H9 (cell line): Measurements from ENCODE around the gene SYNE2. TPM values are rescaled to one million over a fixed set of nuclear protein-coding genes. Genes with fewer than 3 reads are reported as not detected.

Experiments used
- DNase-seq: peaks from one replicate; pipeline ENCODE4 v3.0.0-alpha.2; 2017
- H2AFZ ChIP-seq: one replicate; pipeline ENCODE4 v1.6.1; 2013; ENCODE audit warnings: mild to moderate bottlenecking, low read length, control low read depth, moderate library complexity
- H2AK5ac ChIP-seq: 2 replicates; pipeline ENCODE4 v1.6.1; 2013; ENCODE audit warnings: low read length, control low read depth, mixed read lengths; ENCODE audit not compliant: insufficient read length
- H2BK120ac ChIP-seq: one replicate; pipeline ENCODE4 v1.6.1; 2013; ENCODE audit warnings: low read depth, mild to moderate bottlenecking, low read length, control low read depth, inconsistent platforms; ENCODE audit not compliant: poor library complexity, severe bottlenecking
- H2BK12ac ChIP-seq: 2 replicates; pipeline ENCODE4 v1.6.1; 2013; ENCODE audit warnings: low read length, control low read depth, mixed read lengths, low read depth; ENCODE audit not compliant: insufficient read length
- H2BK15ac ChIP-seq: 2 replicates; pipeline ENCODE4 v1.6.1; 2013; ENCODE audit warnings: low read depth, low read length, control low read depth
- H2BK20ac ChIP-seq: one replicate; pipeline ENCODE4 v1.6.1; 2013; ENCODE audit warnings: low read depth, mild to moderate bottlenecking, low read length, control low read depth, inconsistent platforms; ENCODE audit not compliant: poor library complexity, severe bottlenecking
- H2BK5ac ChIP-seq: 2 replicates; pipeline ENCODE4 v1.6.1; 2013; ENCODE audit warnings: low read length, control low read depth, mixed read lengths; ENCODE audit not compliant: insufficient read length
- H3K14ac ChIP-seq: 2 replicates; pipeline ENCODE4 v1.6.1; 2013; ENCODE audit warnings: low read length, control low read depth; ENCODE audit not compliant: insufficient read depth
- H3K18ac ChIP-seq: 2 replicates; pipeline ENCODE4 v1.6.1; 2013; ENCODE audit warnings: low read depth, mild to moderate bottlenecking, mixed read lengths, low read length, control low read depth; ENCODE audit not compliant: insufficient read length
- H3K23ac ChIP-seq: 2 replicates; pipeline ENCODE4 v1.6.1; 2013; ENCODE audit warnings: low read length, control low read depth, mixed read lengths, low read depth; ENCODE audit not compliant: insufficient read length
- H3K23me2 ChIP-seq: 2 replicates; pipeline ENCODE4 v1.6.1; 2013; ENCODE audit warnings: low read depth, mild to moderate bottlenecking, mixed read lengths, low read length, control low read depth; ENCODE audit not compliant: insufficient read length, poor library complexity, severe bottlenecking
- H3K27ac ChIP-seq: 2 replicates; pipeline ENCODE4 v1.5.1; 2013; ENCODE audit warnings: low read length, control low read depth, mixed read lengths, low read depth; ENCODE audit not compliant: insufficient read length
- H3K27me3 ChIP-seq: 2 replicates; pipeline ENCODE4 v1.6.1; 2013; ENCODE audit warnings: low read length, control low read depth, inconsistent platforms; ENCODE audit not compliant: insufficient read depth
- H3K4ac ChIP-seq: 2 replicates; pipeline ENCODE4 v1.6.1; 2013; ENCODE audit warnings: low read depth, mild to moderate bottlenecking, control low read depth, inconsistent platforms, low read length, moderate library complexity
- H3K4me1 ChIP-seq: 2 replicates; pipeline ENCODE4 v1.6.1; 2013; ENCODE audit warnings: low read length, control low read depth, inconsistent platforms; ENCODE audit not compliant: insufficient read depth
- H3K4me2 ChIP-seq: 2 replicates; pipeline ENCODE4 v1.6.1; 2013; ENCODE audit warnings: low read length, control low read depth, mixed read lengths; ENCODE audit not compliant: insufficient read length, insufficient read depth
- H3K56ac ChIP-seq: 2 replicates; pipeline ENCODE4 v1.6.1; 2013; ENCODE audit warnings: low read depth, mild to moderate bottlenecking, mixed read lengths, low read length, control low read depth; ENCODE audit not compliant: insufficient read length
- H3K79me1 ChIP-seq: 2 replicates; pipeline ENCODE4 v1.6.1; 2013; ENCODE audit warnings: low read depth, mild to moderate bottlenecking, moderate library complexity, low read length, control low read depth, inconsistent platforms; ENCODE audit not compliant: insufficient read depth, poor library complexity, severe bottlenecking
- H3K79me2 ChIP-seq: 2 replicates; pipeline ENCODE4 v1.6.1; 2013; ENCODE audit warnings: low read length, control low read depth, inconsistent platforms; ENCODE audit not compliant: insufficient read depth
- H3K9ac ChIP-seq: 2 replicates; pipeline ENCODE4 v1.6.1; 2013; ENCODE audit warnings: low read length, control low read depth, mixed read lengths; ENCODE audit not compliant: insufficient read length; ENCODE audit errors: extremely low read depth
- H3K9me3 ChIP-seq: one replicate; pipeline ENCODE4 v1.6.1; 2013; ENCODE audit warnings: low read depth, low read length, inconsistent platforms; ENCODE audit not compliant: control insufficient read depth
- H3T11ph ChIP-seq: one replicate; pipeline ENCODE4 v1.6.1; 2013; ENCODE audit warnings: mild to moderate bottlenecking, low read length, control low read depth, inconsistent platforms
- H4K20me1 ChIP-seq: one replicate; pipeline ENCODE4 v1.6.1; 2013; ENCODE audit not compliant: control insufficient read depth, insufficient read length, insufficient read depth
- H4K5ac ChIP-seq: 2 replicates; pipeline ENCODE4 v1.6.1; 2013; ENCODE audit warnings: low read depth, mild to moderate bottlenecking, mixed read lengths, low read length, control low read depth; ENCODE audit not compliant: insufficient read length
- H4K8ac ChIP-seq: replicated peaks from 2 replicates; pipeline ENCODE4 v1.6.1; 2013; ENCODE audit warnings: low read length, control low read depth, mixed read lengths, low read depth; ENCODE audit not compliant: insufficient read length
- H4K91ac ChIP-seq: 2 replicates; pipeline ENCODE4 v1.6.1; 2013; ENCODE audit warnings: low read depth, mild to moderate bottlenecking, moderate library complexity, mixed read lengths, low read length, control low read depth; ENCODE audit not compliant: insufficient read length
- H3K27ac Mint-ChIP-seq, 3 experiments: 2 replicates in 2 of 3; 3 replicates in 1 of 3; pipeline ENCODE4 v1.8.0; 2020 to 2021; ENCODE audit warnings: mixed read lengths in 3 of 3, mild to moderate bottlenecking in 1 of 3, moderate library complexity in 1 of 3
- H3K27me3 Mint-ChIP-seq: 2 replicates; pipeline ENCODE4 v1.8.0; 2021; ENCODE audit warnings: low read depth, mild to moderate bottlenecking, moderate library complexity, mixed read lengths
- H3K36me3 Mint-ChIP-seq, 3 experiments: 2 replicates in 2 of 3; 3 replicates in 1 of 3; pipeline ENCODE4 v1.8.0; 2020 to 2021; ENCODE audit warnings: low read depth in 3 of 3, mixed read lengths in 3 of 3; ENCODE audit not compliant: insufficient read depth in 1 of 3
- H3K4me1 Mint-ChIP-seq, 2 experiments: 2 replicates each; pipeline ENCODE4 v1.8.0; 2020; ENCODE audit warnings: mixed read lengths in 2 of 2
- H3K4me3 Mint-ChIP-seq, 2 experiments: 2 replicates in 1 of 2; 3 replicates in 1 of 2; pipeline ENCODE4 v1.8.0; 2020 to 2021; ENCODE audit warnings: mild to moderate bottlenecking in 2 of 2, mixed read lengths in 2 of 2, moderate library complexity in 1 of 2
- H3K9me3 Mint-ChIP-seq, 2 experiments: 2 replicates in 1 of 2; 3 replicates in 1 of 2; pipeline ENCODE4 v1.8.0; 2020; ENCODE audit warnings: mild to moderate bottlenecking in 2 of 2, mixed read lengths in 2 of 2, moderate library complexity in 1 of 2
- WGBS: extraction: QIAGEN DNeasy Blood & Tissue Kit; methylation state at CpG from one replicate; pipeline ENCODE4 v1.1.7; 2013; ENCODE audit warnings: missing lambda C conversion rate, low lambda C conversion rate, mixed read lengths; ENCODE audit not compliant: insufficient read length; ENCODE audit errors: extremely low coverage; 5-methylcytosine and 5-hydroxymethylcytosine counted together
- total RNA-seq: library from RNA; stranded (reverse); gene quantifications from 2 replicates; pipeline ENCODE4 v1.2.1, GENCODE V29; 2021
- TF ChIP-seq, protein P1 (sequence below): fragments of 200-600 bp; sonication (generic); conservative IDR thresholded peaks from 3 replicates; pipeline ENCODE4 v1.8.0; 2021; ENCODE audit warnings: antibody characterized with exemption, mild to moderate bottlenecking

Gene SYNE2
- total RNA-seq, 1 experiment from 2014 or later: 43.3 TPM

DNA sequence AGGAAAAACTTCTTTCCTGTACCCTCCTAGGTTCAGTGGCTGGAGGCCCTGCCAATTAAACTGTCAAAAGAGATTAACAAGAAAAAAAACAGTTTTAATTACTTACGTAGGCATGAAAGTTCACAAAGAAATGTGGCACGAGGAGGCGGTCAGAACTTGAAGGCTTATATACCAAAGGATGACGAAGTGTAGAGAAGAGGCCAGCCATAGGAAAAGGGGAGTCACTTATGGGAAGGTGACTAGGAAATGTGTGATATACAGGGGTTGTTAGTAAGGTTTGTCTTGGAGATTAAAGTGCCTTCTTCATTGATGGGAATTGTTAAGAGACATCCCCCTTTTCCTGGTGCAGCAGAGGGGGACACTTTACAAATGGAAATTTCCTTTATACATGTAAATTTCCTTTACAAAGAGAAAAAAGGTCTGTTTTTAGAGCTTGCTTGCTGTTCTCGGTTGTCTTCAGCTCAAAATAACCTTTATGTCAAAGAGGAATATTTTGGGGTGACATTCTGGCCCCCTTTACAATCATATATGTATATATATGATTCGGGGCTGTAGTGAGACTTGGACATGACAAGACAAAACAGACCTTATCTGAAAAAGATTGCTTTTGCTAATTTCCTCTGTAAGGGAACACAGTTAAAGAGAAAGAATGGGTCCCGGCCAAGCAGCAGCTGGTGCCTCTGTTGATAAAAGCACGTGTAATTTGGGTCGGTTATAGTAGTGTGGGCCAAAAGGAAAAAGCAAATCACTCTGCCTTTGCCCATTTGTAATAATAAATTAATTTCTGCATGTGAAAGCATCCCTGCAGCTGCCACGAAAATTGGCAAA lies 38.6 kb downstream of the SYNE2 start:
- H3K18ac ChIP-seq: no peak overlapping the region
- no peak overlapping the region for H2BK5ac ChIP-seq
- no peak overlapping the region for H4K5ac ChIP-seq
- no peak overlapping the region for H3T11ph ChIP-seq
- peak overlapping the region; percentile 66 for H3K4me2 ChIP-seq
- Mint-ChIP-seq H3K27me3 (no peaks in the 10 kb centered on the region; the same call in 1 of the 2 replicates), H3K4me1 (peaks cover 35 to 43% of the 10 kb centered on the region in 2 experiments), H3K27ac (peak overlapping the region; percentile 87 to 99 (median 95)), H3K9me3 (no peaks in the 10 kb centered on the region), H3K4me3 (peak overlapping the region; percentile 50 to 66), H3K36me3 (peaks cover 0 to 6% (median 3%) of the 10 kb centered on the region in 3 experiments; a peak in 3 of 7 replicates)
- no peak overlapping the region for H3K23ac ChIP-seq
- no peak overlapping the region for H3K4ac ChIP-seq
- no peak overlapping the region for H4K91ac ChIP-seq
- no peak overlapping the region for H2AK5ac ChIP-seq
- no peak overlapping the region for H2AFZ ChIP-seq
- no peaks in the 10 kb centered on the region for H4K20me1 ChIP-seq
- peak; percentile 36 for DNase-seq
- H3K79me1 ChIP-seq: peaks cover 2% of the 10 kb centered on the region
- no peak overlapping the region for H3K14ac ChIP-seq
- H3K27ac ChIP-seq: peak overlapping the region; percentile 64
- TF ChIP-seq, protein P1, sequence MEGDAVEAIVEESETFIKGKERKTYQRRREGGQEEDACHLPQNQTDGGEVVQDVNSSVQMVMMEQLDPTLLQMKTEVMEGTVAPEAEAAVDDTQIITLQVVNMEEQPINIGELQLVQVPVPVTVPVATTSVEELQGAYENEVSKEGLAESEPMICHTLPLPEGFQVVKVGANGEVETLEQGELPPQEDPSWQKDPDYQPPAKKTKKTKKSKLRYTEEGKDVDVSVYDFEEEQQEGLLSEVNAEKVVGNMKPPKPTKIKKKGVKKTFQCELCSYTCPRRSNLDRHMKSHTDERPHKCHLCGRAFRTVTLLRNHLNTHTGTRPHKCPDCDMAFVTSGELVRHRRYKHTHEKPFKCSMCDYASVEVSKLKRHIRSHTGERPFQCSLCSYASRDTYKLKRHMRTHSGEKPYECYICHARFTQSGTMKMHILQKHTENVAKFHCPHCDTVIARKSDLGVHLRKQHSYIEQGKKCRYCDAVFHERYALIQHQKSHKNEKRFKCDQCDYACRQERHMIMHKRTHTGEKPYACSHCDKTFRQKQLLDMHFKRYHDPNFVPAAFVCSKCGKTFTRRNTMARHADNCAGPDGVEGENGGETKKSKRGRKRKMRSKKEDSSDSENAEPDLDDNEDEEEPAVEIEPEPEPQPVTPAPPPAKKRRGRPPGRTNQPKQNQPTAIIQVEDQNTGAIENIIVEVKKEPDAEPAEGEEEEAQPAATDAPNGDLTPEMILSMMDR: no peak
- H4K8ac ChIP-seq: no peak overlapping the region
- H3K9me3 ChIP-seq: no peaks in the 10 kb centered on the region
- H2BK120ac ChIP-seq: no peak overlapping the region
- no peak overlapping the region for H3K56ac ChIP-seq
- no peak overlapping the region for H2BK12ac ChIP-seq
- peaks cover 9% of the 10 kb centered on the region; the same call in 1 of the 2 replicates for H3K4me1 ChIP-seq
- no peak overlapping the region for H2BK15ac ChIP-seq
- no peaks in the 10 kb centered on the region for H3K27me3 ChIP-seq
- H3K9ac ChIP-seq: no peak overlapping the region
- H3K79me2 ChIP-seq: peaks cover 1% of the 10 kb centered on the region; the same call in 1 of the 2 replicates
- no peaks in the 10 kb centered on the region for H3K23me2 ChIP-seq
- no CpG with 5 or more reads among the region's 10 CpGs for WGBS
- no peak overlapping the region for H2BK20ac ChIP-seq
